ENCODE data around the gene PDRG1.

Gene PDRG1

GRCh38 chr20:31975874-31976273 is 24.0 kb upstream of the PDRG1 start:
- 100% methylated on average over 1 of the region's 2 CpGs for WGBS (ENCODE audit: insufficient coverage)
- Histone ChIP-seq H3K36me3 (ENCODE audit: control insufficient read depth in 4 of 4, insufficient read depth in 4 of 4, low read length in 3 of 4) (no peaks in the 10 kb centered on the region), H3K4me3 (ENCODE audit: control insufficient read depth in 1 of 7, extremely low read depth in 1 of 7, insufficient read depth in 4 of 7, low read depth in 2 of 7, low read length in 6 of 7) (no peak overlapping the region), H3K4me1 (ENCODE audit: control extremely low read depth in 1 of 4, control insufficient read depth in 4 of 4, insufficient read depth in 4 of 4, low read length in 3 of 4) (no peaks in the 10 kb centered on the region), H3K27ac (ENCODE audit: insufficient read depth in 1 of 2, low read depth in 1 of 2, low read length in 2 of 2, poor library complexity in 1 of 2, severe bottlenecking in 2 of 2) (no peak overlapping the region), H3K27me3 (replicated peaks in 2 of 5; ENCODE audit: control insufficient read depth in 4 of 5, insufficient read depth in 5 of 5, low read length in 4 of 5) (peaks cover 0 to 14% (median 8%) of the 10 kb centered on the region in 5 experiments), H3K9me3 (ENCODE audit: control extremely low read depth in 1 of 5, control insufficient read depth in 4 of 5, insufficient read depth in 2 of 5, low read depth in 1 of 5, low read length in 4 of 5) (no peaks in the 10 kb centered on the region)
- ChIA-PET POLR2A (no interaction called here), CTCF (interaction anchor here (1.1 kb wide), 1 partner anchor 9 kb away, joined by 3 read pairs; no protein-coding TSS in a partner anchor)
- no peak for DNase-seq

GRCh38 chr20:31974951-31975487 is 23.2 kb upstream of the PDRG1 start:
- Histone ChIP-seq H3K27ac (ENCODE audit: insufficient read depth in 1 of 2, low read depth in 1 of 2, low read length in 2 of 2, poor library complexity in 1 of 2, severe bottlenecking in 2 of 2) (no peak overlapping the region), H3K4me1 (ENCODE audit: control extremely low read depth in 1 of 4, control insufficient read depth in 4 of 4, insufficient read depth in 4 of 4, low read length in 3 of 4) (no peaks in the 10 kb centered on the region), H3K4me3 (ENCODE audit: control insufficient read depth in 1 of 7, extremely low read depth in 1 of 7, insufficient read depth in 4 of 7, low read depth in 2 of 7, low read length in 6 of 7) (no peak overlapping the region), H3K9me3 (ENCODE audit: control extremely low read depth in 1 of 5, control insufficient read depth in 4 of 5, insufficient read depth in 2 of 5, low read depth in 1 of 5, low read length in 4 of 5) (no peaks in the 10 kb centered on the region), H3K27me3 (replicated peaks in 2 of 5; ENCODE audit: control insufficient read depth in 4 of 5, insufficient read depth in 5 of 5, low read length in 4 of 5) (peaks cover under 1 to 21% (median 15%) of the 10 kb centered on the region in 5 experiments), H3K36me3 (ENCODE audit: control insufficient read depth in 4 of 4, insufficient read depth in 4 of 4, low read length in 3 of 4) (no peaks in the 10 kb centered on the region)
- POLR2A ChIA-PET: no interaction called here
- 81% methylated on average over 6 of the region's 10 CpGs for WGBS (ENCODE audit: insufficient coverage)
- DNase-seq: no peak
- CTCF ChIA-PET: interaction anchor here (1.1 to 1.4 kb wide), 2 partner anchors 10 to 15 kb away, joined by 3 to 4 read pairs; no protein-coding TSS in a partner anchor

- WGBS (ENCODE audit: insufficient coverage): 100% methylated on average over 1 of the region's 2 CpGs
These were observed 22.4 kb upstream of the PDRG1 start for GRCh38 chr20:31974296-31974695.

GRCh38 chr20:31972471-31973021 is 20.7 kb upstream of the PDRG1 start:
- Histone ChIP-seq H3K9me3 (ENCODE audit: control extremely low read depth in 1 of 5, control insufficient read depth in 4 of 5, insufficient read depth in 2 of 5, low read depth in 1 of 5, low read length in 4 of 5) (no peaks in the 10 kb centered on the region), H3K27me3 (replicated peaks in 2 of 5; ENCODE audit: control insufficient read depth in 4 of 5, insufficient read depth in 5 of 5, low read length in 4 of 5) (peaks cover 2 to 36% (median 19%) of the 10 kb centered on the region in 5 experiments), H3K27ac (ENCODE audit: insufficient read depth in 1 of 2, low read depth in 1 of 2, low read length in 2 of 2, poor library complexity in 1 of 2, severe bottlenecking in 2 of 2) (no peak overlapping the region), H3K36me3 (ENCODE audit: control insufficient read depth in 4 of 4, insufficient read depth in 4 of 4, low read length in 3 of 4) (no peaks in the 10 kb centered on the region), H3K4me3 (ENCODE audit: control insufficient read depth in 1 of 7, extremely low read depth in 1 of 7, insufficient read depth in 4 of 7, low read depth in 2 of 7, low read length in 6 of 7) (no peak overlapping the region), H3K4me1 (ENCODE audit: control extremely low read depth in 1 of 4, control insufficient read depth in 4 of 4, insufficient read depth in 4 of 4, low read length in 3 of 4) (peaks cover 0 to 10% (median 8%) of the 10 kb centered on the region in 4 experiments)
- DNase-seq: no peak
- ChIA-PET POLR2A (no interaction called here), CTCF (interaction anchor here (0.9 to 1.5 kb wide), 4 partner anchors 9 to 150 kb away, joined by 3 to 5 read pairs (median 3); no protein-coding TSS in a partner anchor)
- 50% methylated on average over 1 of the region's 4 CpGs for WGBS (ENCODE audit: insufficient coverage)

More at GRCh38 chr20:31974296-31974695, 22.4 kb upstream of the PDRG1 start:
- ChIA-PET POLR2A (no interaction called here), CTCF (interaction anchor here (1.4 kb wide), 1 partner anchor 14 kb away, joined by 4 read pairs; no protein-coding TSS in a partner anchor)
- Histone ChIP-seq H3K27ac (ENCODE audit: insufficient read depth in 1 of 2, low read depth in 1 of 2, low read length in 2 of 2, poor library complexity in 1 of 2, severe bottlenecking in 2 of 2) (no peak overlapping the region), H3K9me3 (ENCODE audit: control extremely low read depth in 1 of 5, control insufficient read depth in 4 of 5, insufficient read depth in 2 of 5, low read depth in 1 of 5, low read length in 4 of 5) (no peaks in the 10 kb centered on the region), H3K4me1 (ENCODE audit: control extremely low read depth in 1 of 4, control insufficient read depth in 4 of 4, insufficient read depth in 4 of 4, low read length in 3 of 4) (no peaks in the 10 kb centered on the region), H3K27me3 (replicated peaks in 2 of 5; ENCODE audit: control insufficient read depth in 4 of 5, insufficient read depth in 5 of 5, low read length in 4 of 5) (peaks cover 2 to 28% (median 15%) of the 10 kb centered on the region in 5 experiments), H3K36me3 (ENCODE audit: control insufficient read depth in 4 of 4, insufficient read depth in 4 of 4, low read length in 3 of 4) (no peaks in the 10 kb centered on the region), H3K4me3 (ENCODE audit: control insufficient read depth in 1 of 7, extremely low read depth in 1 of 7, insufficient read depth in 4 of 7, low read depth in 2 of 7, low read length in 6 of 7) (no peak overlapping the region)
- no peak for DNase-seq

DNA sequence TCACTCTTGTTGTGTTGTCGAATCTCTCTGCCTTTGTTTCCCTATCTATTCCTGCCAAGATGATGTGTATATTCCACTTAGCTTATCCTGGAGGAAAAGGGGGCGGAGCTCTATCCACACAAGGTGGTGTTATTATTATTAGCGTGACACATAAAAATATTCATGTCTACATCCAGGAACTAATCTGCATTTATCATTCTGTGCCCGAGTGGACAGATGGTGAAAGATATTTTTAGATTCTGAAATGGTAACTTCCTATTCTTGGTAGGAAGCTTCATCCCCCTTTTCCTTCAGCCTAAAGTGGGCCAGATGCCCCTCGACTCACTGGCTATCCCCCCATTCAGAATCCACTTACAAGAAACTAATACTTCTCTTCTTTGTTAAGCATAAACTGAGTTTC is 18.1 kb upstream of the PDRG1 start:
- POLR2A ChIA-PET: interaction anchor here (0.6 kb wide), 1 partner anchor 65 kb away, joined by 3 read pairs; no protein-coding TSS in a partner anchor
- Histone ChIP-seq H3K27ac (ENCODE audit: insufficient read depth in 1 of 2, low read depth in 1 of 2, low read length in 2 of 2, poor library complexity in 1 of 2, severe bottlenecking in 2 of 2) (no peak overlapping the region), H3K36me3 (ENCODE audit: control insufficient read depth in 4 of 4, insufficient read depth in 4 of 4, low read length in 3 of 4) (no peaks in the 10 kb centered on the region), H3K9me3 (ENCODE audit: control extremely low read depth in 1 of 5, control insufficient read depth in 4 of 5, insufficient read depth in 2 of 5, low read depth in 1 of 5, low read length in 4 of 5) (no peaks in the 10 kb centered on the region), H3K4me3 (ENCODE audit: control insufficient read depth in 1 of 7, extremely low read depth in 1 of 7, insufficient read depth in 4 of 7, low read depth in 2 of 7, low read length in 6 of 7) (no peak overlapping the region), H3K4me1 (ENCODE audit: control extremely low read depth in 1 of 4, control insufficient read depth in 4 of 4, insufficient read depth in 4 of 4, low read length in 3 of 4) (peaks cover 0 to 12% (median 11%) of the 10 kb centered on the region in 4 experiments), H3K27me3 (replicated peaks in 2 of 5; ENCODE audit: control insufficient read depth in 4 of 5, insufficient read depth in 5 of 5, low read length in 4 of 5) (peaks cover 2 to 55% (median 33%) of the 10 kb centered on the region in 5 experiments)
- CTCF ChIA-PET: interaction anchor here (1.0 to 2.5 kb wide), 11 partner anchors 13 to 166 kb away, joined by 3 to 8 read pairs (median 4); partner anchors contain the start of gene PDRG1
- DNase-seq: no peak
- 25% methylated on average over 1 of the region's 5 CpGs for WGBS (ENCODE audit: insufficient coverage)

DNA sequence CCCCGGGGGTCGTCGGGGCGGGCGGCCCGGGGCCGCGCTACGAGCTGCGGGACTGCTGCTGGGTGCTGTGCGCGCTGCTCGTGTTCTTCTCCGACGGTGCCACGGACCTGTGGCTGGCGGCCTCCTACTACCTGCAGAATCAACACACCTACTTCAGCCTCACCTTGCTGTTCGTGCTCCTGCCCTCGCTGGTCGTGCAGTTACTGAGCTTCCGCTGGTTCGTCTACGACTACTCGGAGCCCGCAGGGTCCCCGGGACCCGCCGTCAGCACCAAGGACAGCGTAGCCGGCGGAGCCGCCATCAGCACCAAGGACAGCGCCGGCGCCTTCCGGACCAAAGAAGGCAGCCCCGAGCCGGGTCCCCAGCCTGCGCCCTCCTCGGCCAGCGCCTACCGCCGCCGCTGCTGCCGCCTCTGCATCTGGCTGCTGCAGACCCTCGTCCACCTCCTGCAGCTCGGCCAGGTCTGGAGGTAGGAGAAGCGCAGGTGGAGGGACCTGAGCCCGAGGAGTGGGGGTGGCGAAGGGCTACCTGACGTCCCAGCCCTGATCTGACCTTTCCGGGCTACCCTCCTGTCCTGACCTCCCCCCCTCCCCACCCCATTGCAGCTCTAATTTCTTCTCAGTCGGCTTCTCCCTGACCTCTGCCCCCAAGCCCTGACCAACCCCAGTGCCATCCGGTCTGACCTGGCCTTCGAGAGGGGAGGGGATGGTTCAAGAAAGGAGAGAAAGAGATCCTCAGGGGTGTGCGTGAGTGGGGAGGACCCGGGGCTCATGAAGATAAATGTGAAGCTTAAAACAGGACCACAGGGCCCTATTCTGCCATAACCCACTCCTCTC is 16.7 kb upstream of the PDRG1 start:
- H3K27me3 ChIP-seq (replicated peaks in 2 of 5; ENCODE audit: control insufficient read depth in 4 of 5, insufficient read depth in 5 of 5, low read length in 4 of 5): peaks cover 2 to 66% (median 35%) of the 10 kb centered on the region in 5 experiments
- H3K36me3 ChIP-seq (ENCODE audit: control insufficient read depth in 4 of 4, insufficient read depth in 4 of 4, low read length in 3 of 4): no peaks in the 10 kb centered on the region
- CTCF ChIA-PET: interaction anchor here (0.7 to 2.5 kb wide), 8 partner anchors 9 to 122 kb away, joined by 3 to 8 read pairs (median 4); no protein-coding TSS in a partner anchor
- POLR2A ChIA-PET: no interaction called here
- peaks cover 0 to 12% (median 11%) of the 10 kb centered on the region in 4 experiments for H3K4me1 ChIP-seq (ENCODE audit: control extremely low read depth in 1 of 4, control insufficient read depth in 4 of 4, insufficient read depth in 4 of 4, low read length in 3 of 4)
- H3K27ac ChIP-seq (ENCODE audit: insufficient read depth in 1 of 2, low read depth in 1 of 2, low read length in 2 of 2, poor library complexity in 1 of 2, severe bottlenecking in 2 of 2): no peak overlapping the region
- H3K4me3 ChIP-seq (ENCODE audit: control insufficient read depth in 1 of 7, extremely low read depth in 1 of 7, insufficient read depth in 4 of 7, low read depth in 2 of 7, low read length in 6 of 7): peak overlapping the region in 6 of 7 experiments; percentile 48 to 73 (median 57)
- peak; percentile 73 to 90 (median 88) for DNase-seq
- WGBS (ENCODE audit: insufficient coverage): 2% methylated on average over 38 of the region's 57 CpGs
- no peaks in the 10 kb centered on the region for H3K9me3 ChIP-seq (ENCODE audit: control extremely low read depth in 1 of 5, control insufficient read depth in 4 of 5, insufficient read depth in 2 of 5, low read depth in 1 of 5, low read length in 4 of 5)
